DMS153 treated with DMSO at 0.1 percent for 48 hours (cell line): ENCODE results near the gene PIR.

Experiments used
- DNase-seq: peaks from one replicate; lab custom pipeline; 2025; ENCODE audit not compliant: unreplicated experiment; lab: John Stamatoyannopoulos, UW

The PIR gene

GRCh38 chrX:15492469-15492868 lies 664 bp downstream of the PIR start:
- DNase-seq: no peak

DNA sequence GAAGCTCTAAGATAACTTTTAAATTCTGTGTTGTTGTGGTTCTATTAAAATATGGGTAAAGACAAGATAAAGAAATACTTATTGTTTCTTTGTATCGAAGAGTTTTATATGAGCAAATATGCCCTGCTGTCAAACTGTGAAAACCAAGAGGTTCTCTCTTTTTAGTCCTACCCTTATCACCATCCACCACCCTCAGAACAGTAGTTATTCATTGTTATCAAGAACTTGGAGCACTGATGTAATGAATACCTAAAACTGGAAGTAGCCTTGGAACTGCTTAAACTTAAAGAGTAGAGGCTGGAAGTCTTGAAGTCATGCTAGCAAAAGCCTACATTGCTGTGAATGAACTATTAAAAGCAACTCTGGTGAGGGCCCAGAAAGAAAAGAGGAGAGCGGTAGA lies 9.2 kb downstream of the PIR start:
- no peak for DNase-seq

- no peak for DNase-seq
Measured at GRCh38 chrX:15475486-15475885, 17.6 kb downstream of the PIR start.

DNA sequence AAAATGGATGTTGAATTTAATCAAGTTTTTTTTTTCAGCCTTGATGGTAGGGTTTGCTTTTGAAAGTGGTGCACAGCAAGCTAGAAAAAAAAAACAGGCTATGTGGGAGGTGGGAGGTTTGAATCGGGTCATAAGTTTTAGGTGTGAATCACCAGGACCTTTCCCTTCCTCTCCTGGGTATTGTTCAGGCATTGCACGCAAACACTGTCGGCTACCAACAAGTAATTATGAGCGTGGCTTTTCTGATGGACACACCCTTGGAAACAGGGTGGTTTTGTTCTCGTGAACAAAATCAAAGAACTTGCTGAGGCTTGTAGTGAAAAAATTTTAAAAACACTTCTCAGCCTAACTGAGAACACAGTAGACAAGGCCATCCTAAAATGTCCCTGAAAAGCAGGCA lies 18.1 kb downstream of the PIR start:
- no peak for DNase-seq

GRCh38 chrX:15474028-15474427 lies 19.1 kb downstream of the PIR start:
- DNase-seq: no peak

DNA sequence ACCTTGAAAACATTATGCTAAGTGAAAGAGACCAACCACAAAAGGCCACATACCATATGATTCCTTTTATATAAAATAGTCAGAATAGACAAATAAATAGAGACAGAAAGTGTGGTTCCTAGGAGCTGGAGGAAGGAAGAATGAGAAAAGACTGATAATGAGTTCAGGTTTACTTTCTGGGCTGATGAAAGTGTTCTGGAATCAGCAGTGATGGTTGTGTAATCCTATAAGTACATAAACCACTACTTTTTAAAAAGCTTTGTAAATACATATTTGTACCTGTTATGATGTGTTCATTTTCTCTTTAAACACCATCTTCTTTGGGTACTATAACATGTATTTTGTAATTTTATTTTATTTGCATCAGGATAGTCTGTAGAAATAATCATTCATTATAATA lies 20.6 kb downstream of the PIR start:
- DNase-seq: no peak

GRCh38 chrX:15471028-15471427 lies 22.1 kb downstream of the PIR start:
- DNase-seq: no peak

DNA sequence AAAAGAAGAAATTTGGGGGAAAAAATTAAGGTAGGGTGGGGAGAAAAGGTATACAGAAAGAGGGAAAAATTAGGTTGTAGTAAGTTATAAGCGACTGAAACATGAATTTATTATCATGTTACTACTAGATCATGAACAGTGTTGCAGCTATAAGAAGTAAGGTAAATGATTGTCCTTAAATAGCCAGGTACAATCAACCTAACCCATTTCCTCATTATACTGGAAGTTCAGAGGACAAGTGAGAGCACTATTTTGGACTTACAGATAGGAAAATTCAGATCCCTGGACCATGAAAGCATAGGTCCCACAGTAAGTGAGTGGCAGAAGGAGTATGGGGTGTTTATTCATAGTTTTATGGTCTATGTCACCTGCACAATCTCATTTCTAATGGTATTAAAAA lies 23.5 kb downstream of the PIR start:
- DNase-seq: no peak

- no peak for DNase-seq
Measured at GRCh38 chrX:15468036-15468435, 25.1 kb downstream of the PIR start.

DNA sequence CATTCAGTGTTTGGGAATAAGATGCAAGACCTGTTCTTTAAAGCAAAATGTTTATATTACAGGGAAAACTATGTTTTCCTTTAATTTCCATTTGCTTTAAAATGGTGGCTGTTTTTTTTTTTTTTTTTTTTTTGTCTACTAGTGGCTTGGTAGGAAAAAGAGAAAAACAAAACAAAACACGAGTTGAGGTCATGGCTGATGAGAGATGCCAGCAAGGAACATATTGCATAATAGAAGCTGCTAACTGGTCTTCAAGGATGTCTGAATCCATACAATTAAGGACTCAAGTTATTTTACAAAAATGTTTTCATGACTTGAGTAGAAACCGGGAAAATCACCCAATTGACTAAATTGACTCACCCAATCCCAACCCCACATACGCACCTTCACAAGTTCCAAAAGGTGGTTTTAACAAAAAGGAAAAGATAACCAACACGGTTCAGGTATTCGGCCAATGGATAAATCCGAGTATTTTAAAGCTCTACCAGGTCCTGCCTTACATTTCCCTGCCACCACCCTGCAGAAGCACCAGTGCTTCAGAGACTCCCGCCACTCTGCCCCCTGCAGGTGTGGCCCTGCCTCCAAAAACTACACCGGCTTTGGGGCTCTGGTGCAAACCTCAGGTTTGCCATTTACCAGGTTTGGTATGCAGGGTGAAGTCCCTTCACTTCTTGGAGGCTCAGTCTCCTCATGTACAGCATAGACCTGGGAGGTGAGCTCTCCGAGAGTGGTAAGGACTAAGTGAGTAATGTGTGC lies 27.1 kb downstream of the PIR start:
- DNase-seq: no peak

GRCh38 chrX:15465347-15465746 lies 27.8 kb downstream of the PIR start:
- DNase-seq: no peak

DNA sequence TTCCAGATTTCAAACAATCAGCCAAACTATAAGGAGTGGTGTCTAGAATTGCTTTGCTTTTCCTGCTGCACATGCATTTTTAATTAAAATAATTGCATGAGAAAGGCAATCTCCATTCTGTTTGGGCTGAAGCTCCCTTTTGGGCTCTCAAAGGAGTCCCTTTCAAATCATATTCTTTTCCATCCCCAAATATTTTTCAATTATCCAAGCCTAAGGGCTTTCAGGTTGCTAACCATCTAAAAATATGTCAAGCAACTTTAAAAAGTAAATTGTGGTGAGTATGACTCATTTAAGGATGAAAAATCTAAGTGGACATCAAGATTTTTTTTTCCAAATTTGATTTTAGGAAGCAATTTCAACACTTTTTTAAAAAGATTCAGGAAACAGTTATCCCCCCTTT lies 28.4 kb downstream of the PIR start:
- DNase-seq: no peak

GRCh38 chrX:15451913-15452312 lies 41.2 kb downstream of the PIR start:
- DNase-seq: no peak

- DNase-seq: no peak
Measured at GRCh38 chrX:15448010-15448639, 45.0 kb downstream of the PIR start.

GRCh38 chrX:15441464-15441863 lies 51.7 kb downstream of the PIR start:
- DNase-seq: no peak

GRCh38 chrX:15438332-15438731 lies 54.8 kb downstream of the PIR start:
- DNase-seq: no peak

- no peak for DNase-seq
Measured at GRCh38 chrX:15437724-15438123, 55.4 kb downstream of the PIR start.

GRCh38 chrX:15435836-15436619 lies 57.1 kb downstream of the PIR start:
- DNase-seq: no peak

DNA sequence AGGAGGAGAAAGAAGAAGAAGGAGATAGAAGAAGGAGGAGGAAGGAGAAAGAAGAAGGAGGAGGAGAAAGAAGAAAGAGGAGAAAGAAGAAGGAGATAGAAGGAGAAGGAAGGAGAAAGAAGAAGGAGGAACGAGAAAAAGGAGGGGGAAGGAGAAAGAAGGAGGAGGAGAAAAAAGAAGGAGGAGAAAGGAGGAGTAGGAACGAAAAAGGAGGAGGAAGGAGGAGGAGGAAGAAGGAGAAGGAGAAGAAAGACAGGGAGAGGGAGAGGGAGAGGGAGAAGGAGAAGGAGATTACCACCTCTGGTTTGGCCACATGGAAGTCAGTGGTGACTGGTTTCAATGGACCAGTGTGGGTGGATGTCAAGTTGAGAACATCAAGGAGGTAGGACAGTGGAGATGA lies 58.9 kb downstream of the PIR start:
- no peak for DNase-seq

- DNase-seq: no peak
Measured at GRCh38 chrX:15430584-15430983, 62.5 kb downstream of the PIR start.

DNA sequence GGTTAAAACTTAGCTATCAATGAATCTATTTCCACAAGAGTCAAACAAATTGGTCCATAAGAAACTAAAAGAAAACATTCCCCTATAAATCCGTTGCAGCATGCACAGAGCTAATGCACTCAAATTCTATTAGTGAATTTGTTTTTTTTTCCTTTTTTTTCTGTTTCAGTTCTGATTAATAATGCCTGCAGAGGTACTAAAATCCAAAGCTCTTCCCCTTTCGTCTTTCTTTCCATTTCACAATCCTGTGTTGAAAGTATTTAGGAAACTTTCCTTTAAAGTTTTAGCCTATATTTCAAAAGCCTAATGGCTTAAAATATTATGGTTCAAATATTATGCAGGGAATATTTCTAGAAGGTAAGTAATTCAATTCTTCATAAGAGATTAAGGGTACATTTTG lies 63.1 kb downstream of the PIR start:
- DNase-seq: no peak

DNA sequence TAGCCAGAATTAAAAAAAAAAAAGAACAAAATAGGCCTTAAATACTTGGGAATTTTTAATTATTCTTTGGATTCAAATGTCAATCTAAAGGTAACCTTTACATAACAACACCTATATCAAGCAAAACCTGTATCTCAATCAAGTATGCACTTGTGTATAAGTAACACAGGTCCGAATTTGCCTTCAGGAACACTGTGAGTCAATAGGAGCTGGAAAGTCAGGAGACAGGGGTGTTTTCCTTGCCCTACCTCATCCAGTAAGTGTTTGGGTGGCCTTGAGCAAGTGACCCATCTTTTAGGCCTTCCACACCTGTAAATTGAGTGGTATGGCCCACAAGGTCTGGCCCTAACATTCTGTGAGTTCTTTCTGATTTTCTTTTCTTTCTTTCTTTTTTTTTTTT lies 68.1 kb downstream of the PIR start:
- no peak for DNase-seq
